T-cell (primary cell): Measurements from ENCODE around the gene CYSTM1. TPM values are rescaled to one million over a fixed set of nuclear protein-coding genes. Genes with fewer than 3 reads are reported as not detected.

ENCODE experiments used
- ATAC-seq, 4 experiments: fragments of 200-7000 bp in 3 of 4; fragments of 150-1000 bp in 1 of 4; cut with Tn5 transposase; replicated peaks in 1 of 4; 1 replicate in 3 of 4; 2 replicates in 1 of 4; pipeline ENCODE4 v1.10.0; 2021; ENCODE audit warnings: moderate library complexity in 3 of 4, mild to moderate bottlenecking in 2 of 4, moderate number of reproducible peaks in 1 of 4
- CTCF ChIA-PET, 2 donors: fragments of 300-600 bp; sonication (Branson Sonifier 250); formaldehyde crosslinking; loops; one replicate each; lab custom pipeline; 2022; ENCODE audit warnings: antibody characterized with exemption in 2 of 2; lab: Charles Lee
- POLR2A ChIA-PET, 2 donors: fragments of 300-600 bp; sonication (Branson Sonifier 250); formaldehyde crosslinking; loops; one replicate each; lab custom pipeline; 2022; ENCODE audit warnings: antibody characterized with exemption in 2 of 2; lab: Charles Lee
- DNase-seq, 35 experiments: peaks; one replicate each; pipeline versions ENCODE4 v3.0.0 to v3.0.0-alpha.2; 2013 to 2023
- H3K27ac ChIP-seq: one replicate; pipeline ENCODE4 v1.5.1; 2013; ENCODE audit warnings: low read length
- H3K27me3 ChIP-seq, 2 experiments: replicated peaks in 1 of 2; 1 replicate in 1 of 2; 2 replicates in 1 of 2; pipeline versions ENCODE4 v1.6.1 to v1.7.0; 2013; ENCODE audit warnings: low read length in 1 of 2, mixed read lengths in 1 of 2; ENCODE audit not compliant: control insufficient read depth in 2 of 2, insufficient read depth in 2 of 2; ENCODE audit errors: extremely low read depth in 1 of 2
- H3K36me3 ChIP-seq, 2 donors: 1 replicate in 1 of 2; 2 replicates in 1 of 2; pipeline versions ENCODE4 v1.6.1 to v1.7.0; 2013; ENCODE audit warnings: low read length in 1 of 2; ENCODE audit not compliant: control insufficient read depth in 2 of 2, insufficient read depth in 1 of 2; ENCODE audit errors: extremely low read depth in 1 of 2
- H3K4me1 ChIP-seq, 2 experiments: 1 replicate in 1 of 2; 2 replicates in 1 of 2; pipeline versions ENCODE4 v1.6.1 to v1.7.0; 2013; ENCODE audit warnings: low read length in 2 of 2, mixed read lengths in 1 of 2; ENCODE audit not compliant: insufficient read depth in 2 of 2, control insufficient read depth in 1 of 2; ENCODE audit errors: extremely low read depth in 1 of 2
- H3K4me3 ChIP-seq, 2 donors: 1 replicate in 1 of 2; 2 replicates in 1 of 2; pipeline versions ENCODE4 v1.5.1 to v1.7.0; 2013; ENCODE audit warnings: mild to moderate bottlenecking in 2 of 2, low read length in 1 of 2, moderate library complexity in 1 of 2; ENCODE audit not compliant: control insufficient read depth in 1 of 2; ENCODE audit errors: extremely low read depth in 1 of 2
- H3K9me3 ChIP-seq: 2 replicates; pipeline ENCODE4 v1.7.0; 2013
- H3K27ac Mint-ChIP-seq, 2 donors: one replicate each; pipeline ENCODE4 v1.8.0; 2020 to 2021; ENCODE audit warnings: mild to moderate bottlenecking in 2 of 2, mixed read lengths in 2 of 2
- H3K27me3 Mint-ChIP-seq, 2 donors: one replicate each; pipeline ENCODE4 v1.8.0; 2021 to 2022; ENCODE audit warnings: mixed read lengths in 2 of 2
- H3K36me3 Mint-ChIP-seq: one replicate; pipeline ENCODE4 v1.8.0; 2021; ENCODE audit warnings: mixed read lengths
- H3K4me1 Mint-ChIP-seq, 3 donors: one replicate each; pipeline ENCODE4 v1.8.0; 2020 to 2022; ENCODE audit warnings: mixed read lengths in 3 of 3, mild to moderate bottlenecking in 1 of 3
- H3K4me3 Mint-ChIP-seq, 3 donors: one replicate each; pipeline ENCODE4 v1.8.0; 2020 to 2022; ENCODE audit warnings: mild to moderate bottlenecking in 3 of 3, mixed read lengths in 3 of 3, moderate library complexity in 3 of 3
- H3K9me3 Mint-ChIP-seq, 3 donors: one replicate each; pipeline ENCODE4 v1.8.0; 2020 to 2022; ENCODE audit warnings: mixed read lengths in 3 of 3
- WGBS: methylation state at CpG from one replicate; pipeline ENCODE4 v1.1.5; 2013; ENCODE audit warnings: missing lambda C conversion rate; ENCODE audit not compliant: insufficient coverage; 5-methylcytosine and 5-hydroxymethylcytosine counted together
- total RNA-seq, 35 experiments: library from RNA in 6 of 35; stranded (reverse) in 6 of 35; fragments of 120-200 nt in 1 of 35; gene quantifications; one replicate each; pipeline versions ENCODE4 v1.2.1 to v1.2.4 and lab custom pipeline; 2013 to 2026

The CYSTM1 gene
- total RNA-seq, 5 donors from 2014 or later (not counting 1 experiment from before 2014, with no cell fraction given): 1.9 to 6.0 (median 5.0) TPM

DNA sequence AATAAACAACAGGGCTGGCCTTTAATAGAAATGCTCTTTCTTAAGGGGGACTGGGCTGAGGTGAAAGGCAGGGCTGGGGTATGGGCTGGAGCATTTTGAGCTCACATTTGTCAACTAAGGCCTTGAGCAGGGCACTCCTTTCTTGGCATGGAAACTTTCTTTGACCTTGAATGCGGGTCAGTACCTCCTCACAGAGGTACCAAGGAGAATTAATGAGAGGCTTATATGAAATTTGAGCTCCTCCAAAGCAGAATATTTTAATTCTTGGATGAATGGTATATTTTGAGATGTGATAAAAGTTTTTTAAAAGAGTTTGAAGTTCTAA, 3.1 kb downstream of the CYSTM1 start:
- POLR2A ChIA-PET: interaction anchor here in 1 of 2 donors (0.7 to 1.4 kb wide), 2 partner anchors 9 to 127 kb away, joined by 3 to 11 read pairs; no protein-coding TSS in a partner anchor
- Mint-ChIP-seq H3K9me3 (no peaks in the 10 kb centered on the region), H3K4me3 (no peak overlapping the region), H3K27ac (no peak overlapping the region), H3K4me1 (peaks cover 10 to 14% (median 13%) of the 10 kb centered on the region in 3 donors), H3K36me3 (no peaks in the 10 kb centered on the region), H3K27me3 (no peaks in the 10 kb centered on the region)
- ATAC-seq (no peak), DNase-seq (no peak)
- H3K4me3 ChIP-seq: no peak overlapping the region
- no peak overlapping the region for H3K27ac ChIP-seq
- H3K27me3 ChIP-seq: peaks cover 0 to 7% of the 10 kb centered on the region in 2 experiments
- no CpG with 5 or more reads among the region's 1 CpG for WGBS
- CTCF ChIA-PET: interaction anchor here (0.5 to 0.7 kb wide), 3 partner anchors 43 to 1717 kb away, joined by 3 to 7 read pairs (median 4); no protein-coding TSS in a partner anchor
- H3K9me3 ChIP-seq: no peaks in the 10 kb centered on the region
- peaks cover 8 to 14% of the 10 kb centered on the region in 2 experiments for H3K4me1 ChIP-seq
- no peaks in the 10 kb centered on the region for H3K36me3 ChIP-seq

DNA sequence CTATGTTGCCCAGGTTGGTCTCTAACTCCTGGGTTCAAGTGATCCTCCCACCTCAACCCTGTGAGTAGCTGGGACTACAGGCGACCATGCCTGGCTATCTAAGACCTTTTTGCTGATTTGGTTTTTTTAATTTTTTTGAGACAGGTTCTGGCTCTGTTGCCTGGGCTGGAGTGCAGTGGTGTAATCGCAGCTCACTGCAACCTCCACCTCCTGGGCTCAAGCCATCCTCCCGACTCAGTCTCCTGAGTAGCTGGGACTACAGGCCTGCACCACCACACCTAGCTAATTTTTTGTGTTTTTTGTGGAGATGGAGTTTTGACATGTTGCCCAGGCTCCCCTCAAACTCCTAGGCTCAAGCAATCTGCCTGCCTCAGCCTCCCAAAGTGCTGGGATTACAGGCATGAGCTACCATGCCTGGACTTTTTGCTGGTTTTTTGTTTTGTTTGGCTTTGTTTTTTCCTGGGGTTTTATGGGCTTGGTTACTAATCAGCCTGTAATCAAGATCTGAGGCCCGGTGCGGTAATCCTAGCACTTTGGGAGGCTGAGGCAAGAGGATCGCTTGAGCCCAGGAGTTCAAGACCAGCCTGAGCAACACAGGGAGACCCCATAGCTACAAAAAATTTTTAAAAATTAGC, 3.6 kb downstream of the CYSTM1 start:
- Mint-ChIP-seq H3K9me3 (no peaks in the 10 kb centered on the region), H3K27ac (no peak overlapping the region), H3K27me3 (no peaks in the 10 kb centered on the region), H3K4me3 (no peak overlapping the region), H3K4me1 (peaks cover 10 to 14% (median 13%) of the 10 kb centered on the region in 3 donors), H3K36me3 (no peaks in the 10 kb centered on the region)
- Histone ChIP-seq H3K4me3 (no peak overlapping the region), H3K36me3 (no peaks in the 10 kb centered on the region), H3K9me3 (no peaks in the 10 kb centered on the region), H3K27ac (no peak overlapping the region), H3K4me1 (peaks cover 8 to 14% of the 10 kb centered on the region in 2 experiments), H3K27me3 (peaks cover 0 to 7% of the 10 kb centered on the region in 2 experiments)
- POLR2A ChIA-PET: interaction anchor here in 1 of 2 donors (0.7 kb wide), 1 partner anchor 126 kb away, joined by 11 read pairs; no protein-coding TSS in a partner anchor
- CTCF ChIA-PET: interaction anchor here (0.5 to 0.7 kb wide), 4 partner anchors 44 to 1717 kb away, joined by 3 to 7 read pairs (median 4); no protein-coding TSS in a partner anchor
- ATAC-seq: no peak
- no peak for DNase-seq
- 80% methylated on average over 3 of the region's 6 CpGs for WGBS

DNA sequence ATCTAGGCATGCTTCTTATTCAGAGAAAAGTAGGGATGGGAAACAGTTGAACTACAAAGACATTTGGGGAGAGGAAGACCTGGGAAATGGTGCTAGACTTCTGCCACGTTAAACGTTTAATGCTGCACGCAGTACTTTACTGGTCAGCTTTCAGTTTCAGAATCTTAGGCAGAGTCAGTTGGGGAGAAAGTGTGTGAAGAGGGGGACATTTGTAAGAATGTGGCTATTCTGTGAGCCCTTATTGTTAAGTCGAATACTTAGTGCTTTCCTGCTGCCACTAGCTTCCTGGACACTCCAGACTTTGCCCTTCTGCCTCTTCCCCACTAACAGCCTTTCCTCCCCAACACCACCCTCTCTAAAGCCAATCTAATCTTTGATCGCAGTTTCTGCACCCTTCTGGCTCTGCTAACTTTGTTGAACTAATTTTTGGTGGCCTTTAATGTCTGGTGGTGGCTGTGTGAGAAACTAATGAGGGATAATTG, 6.1 kb downstream of the CYSTM1 start:
- no peaks in the 10 kb centered on the region for H3K9me3 Mint-ChIP-seq
- Histone ChIP-seq H3K27me3 (peaks cover 0 to under 1% of the 10 kb centered on the region in 2 experiments), H3K9me3 (no peaks in the 10 kb centered on the region), H3K4me3 (no peak overlapping the region), H3K4me1 (peaks cover 1 to 2% of the 10 kb centered on the region in 2 experiments), H3K27ac (no peak overlapping the region), H3K36me3 (no peaks in the 10 kb centered on the region)
- no peak overlapping the region for H3K4me3 Mint-ChIP-seq
- H3K36me3 Mint-ChIP-seq: no peaks in the 10 kb centered on the region
- no peaks in the 10 kb centered on the region for H3K27me3 Mint-ChIP-seq
- POLR2A ChIA-PET: interaction anchor here in 1 of 2 donors (0.5 kb wide), 1 partner anchor 180 kb away, joined by 3 read pairs; no protein-coding TSS in a partner anchor
- no peak for ATAC-seq
- no peak for DNase-seq
- CTCF ChIA-PET: no interaction called here
- no peak overlapping the region for H3K27ac Mint-ChIP-seq
- 37% methylated on average over 3 of the region's 5 CpGs for WGBS
- peaks cover under 1 to 2% (median under 1%) of the 10 kb centered on the region in 3 donors for H3K4me1 Mint-ChIP-seq

DNA sequence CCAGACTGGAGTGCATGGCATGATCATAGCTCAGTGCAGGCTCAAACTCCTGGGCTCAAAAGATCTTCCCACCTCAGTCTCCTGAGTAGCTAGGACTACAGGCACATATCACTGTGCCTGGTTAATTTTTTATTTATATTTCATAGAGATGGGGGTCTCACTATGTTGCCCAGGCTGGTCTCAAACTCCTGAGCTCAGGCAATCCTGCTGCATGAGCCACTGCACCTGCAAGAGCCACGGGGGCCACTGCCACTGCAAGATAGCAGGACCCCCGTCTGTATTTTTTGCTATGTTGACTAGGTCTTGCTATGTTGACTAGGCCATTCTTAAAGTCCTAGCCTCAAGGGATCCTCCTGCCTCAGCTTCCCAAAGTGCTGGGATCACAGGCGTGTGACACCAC, 6.5 kb downstream of the CYSTM1 start:
- Histone ChIP-seq H3K36me3 (no peaks in the 10 kb centered on the region), H3K9me3 (no peaks in the 10 kb centered on the region), H3K4me3 (no peak overlapping the region), H3K4me1 (no peaks in the 10 kb centered on the region), H3K27ac (no peak overlapping the region), H3K27me3 (no peaks in the 10 kb centered on the region)
- Mint-ChIP-seq H3K4me1 (no peaks in the 10 kb centered on the region), H3K27ac (no peak overlapping the region), H3K27me3 (no peaks in the 10 kb centered on the region), H3K9me3 (no peaks in the 10 kb centered on the region), H3K36me3 (no peaks in the 10 kb centered on the region), H3K4me3 (no peak overlapping the region)
- ATAC-seq: no peak
- DNase-seq: no peak
- POLR2A ChIA-PET: no interaction called here
- CTCF ChIA-PET: no interaction called here
- 100% methylated on average over 1 of the region's 3 CpGs for WGBS

DNA sequence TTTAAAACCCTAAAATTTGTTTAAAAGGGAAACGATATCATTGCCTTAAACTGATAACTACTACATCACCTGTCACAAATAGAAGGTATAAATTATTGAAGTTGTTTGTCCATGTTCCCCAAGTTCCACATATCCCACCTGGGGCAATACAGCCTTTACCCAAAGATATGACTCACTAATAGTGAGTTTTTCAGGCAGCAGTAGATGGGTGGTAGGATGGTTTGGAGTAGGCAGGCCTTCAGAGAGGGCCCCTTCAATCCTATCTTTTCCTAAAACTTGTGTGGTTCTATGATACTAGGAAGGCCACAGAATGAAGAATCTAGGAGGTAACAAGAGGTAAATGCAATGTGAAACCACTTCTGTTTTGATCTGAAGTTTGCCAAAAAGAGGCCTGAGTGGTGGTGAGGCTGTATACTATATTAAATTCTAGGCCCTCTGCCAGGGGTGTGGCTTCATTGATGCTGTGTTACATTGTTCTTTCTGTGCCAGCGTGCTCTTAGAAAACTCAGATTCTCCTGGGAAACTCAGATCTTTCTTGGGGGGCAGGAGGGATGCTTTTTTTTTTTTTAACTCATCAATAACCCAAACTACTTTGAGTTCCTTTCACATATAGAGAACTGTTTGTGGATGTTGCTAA, 7.2 kb downstream of the CYSTM1 start:
- no peak overlapping the region for H3K27ac Mint-ChIP-seq
- H3K36me3 Mint-ChIP-seq: no peaks in the 10 kb centered on the region

DNA sequence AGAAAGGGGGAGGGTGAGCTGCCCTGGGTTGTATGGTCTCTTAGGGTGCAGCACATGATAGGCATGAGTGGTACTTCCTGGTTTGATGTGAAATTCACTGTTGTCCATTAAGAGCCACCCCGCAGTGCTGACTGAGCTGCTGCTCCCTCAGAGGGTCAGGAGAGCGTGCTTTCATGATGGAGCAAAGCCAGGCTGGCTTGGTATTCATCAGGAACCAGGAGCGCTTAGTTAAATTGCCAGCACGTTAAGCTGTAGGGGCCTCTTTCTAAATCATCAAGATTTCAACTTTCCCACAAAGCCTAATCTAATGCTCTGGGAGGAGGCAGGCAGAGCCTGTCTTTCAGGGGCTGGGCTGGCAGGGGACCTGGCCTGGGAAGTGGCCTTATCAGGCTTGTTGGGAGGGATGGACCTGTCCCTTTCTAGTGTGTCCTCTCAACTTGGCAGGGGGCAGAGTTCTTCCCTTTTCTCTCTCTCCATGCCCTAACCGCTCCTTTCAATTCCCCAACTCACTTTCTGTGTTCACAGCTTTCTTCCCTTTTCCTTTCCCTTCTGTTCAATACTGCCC, 7.9 kb downstream of the CYSTM1 start:
- ATAC-seq (no peak), DNase-seq (no peak)
- Histone ChIP-seq H3K9me3 (no peaks in the 10 kb centered on the region), H3K4me1 (no peaks in the 10 kb centered on the region), H3K36me3 (no peaks in the 10 kb centered on the region), H3K27me3 (no peaks in the 10 kb centered on the region), H3K4me3 (no peak overlapping the region), H3K27ac (no peak overlapping the region)
- Mint-ChIP-seq H3K4me1 (no peaks in the 10 kb centered on the region), H3K9me3 (no peaks in the 10 kb centered on the region), H3K27me3 (no peaks in the 10 kb centered on the region), H3K4me3 (no peak overlapping the region), H3K27ac (no peak overlapping the region), H3K36me3 (no peaks in the 10 kb centered on the region)
- ChIA-PET POLR2A (no interaction called here), CTCF (no interaction called here)
- WGBS: 93% methylated on average over 4 of the region's 5 CpGs

More for the DNA sequence above, 7.2 kb downstream of the CYSTM1 start:
- ChIA-PET POLR2A (no interaction called here), CTCF (no interaction called here)
- H3K4me1 Mint-ChIP-seq: no peaks in the 10 kb centered on the region
- no peaks in the 10 kb centered on the region for H3K9me3 Mint-ChIP-seq
- Histone ChIP-seq H3K27me3 (no peaks in the 10 kb centered on the region), H3K4me3 (no peak overlapping the region), H3K9me3 (no peaks in the 10 kb centered on the region), H3K27ac (no peak overlapping the region), H3K36me3 (no peaks in the 10 kb centered on the region), H3K4me1 (no peaks in the 10 kb centered on the region)
- H3K27me3 Mint-ChIP-seq: no peaks in the 10 kb centered on the region
- ATAC-seq (no peak), DNase-seq (no peak)
- H3K4me3 Mint-ChIP-seq: no peak overlapping the region
- no CpG with 5 or more reads among the region's 2 CpGs for WGBS
